Activated CD4-positive, alpha-beta T cell treated with anti-CD3 and anti-CD28 coated beads, Interleukin-2, amount 10 ng/mL, durations not matched to agents 24 days and 14 days (primary cell): ENCODE results near the gene MYCBP2. TPM values are rescaled to one million over a fixed set of nuclear protein-coding genes. Genes with fewer than 3 reads are reported as not detected.
"Not testable (repeated sequence)": the region's sequence is repeated elsewhere in the genome, so short reads cannot be mapped to it uniquely, and the experiment has no call there.

Experiments used
- DNase-seq: peaks from one replicate; pipeline ENCODE4 v3.0.0; 2022
- H3K27ac Mint-ChIP-seq: one replicate; pipeline ENCODE4 v1.8.0; 2022; ENCODE audit warnings: mild to moderate bottlenecking, mixed read lengths
- H3K27me3 Mint-ChIP-seq: one replicate; pipeline ENCODE4 v1.8.0; 2022; ENCODE audit warnings: mixed read lengths
- H3K36me3 Mint-ChIP-seq: one replicate; pipeline ENCODE4 v1.8.0; 2022; ENCODE audit warnings: low read depth, mild to moderate bottlenecking, mixed read lengths
- H3K4me1 Mint-ChIP-seq: one replicate; pipeline ENCODE4 v1.8.0; 2021; ENCODE audit warnings: mixed read lengths
- H3K4me3 Mint-ChIP-seq: one replicate; pipeline ENCODE4 v1.8.0; 2022; ENCODE audit warnings: mild to moderate bottlenecking, moderate library complexity, mixed read lengths
- H3K9me3 Mint-ChIP-seq: one replicate; pipeline ENCODE4 v1.8.0; 2021; ENCODE audit warnings: mixed read lengths
- intact Hi-C: fragments of 100-400 bp; cut with micrococcal nuclease; formaldehyde crosslinking; loops from one replicate; pipeline ENCODE4 v1.15.1; 2023
- total RNA-seq: library from RNA; stranded (reverse); gene quantifications from 2 replicates; pipeline ENCODE4 v1.2.3, GENCODE V29; 2022

Gene MYCBP2
- total RNA-seq, 1 donor from 2014 or later: 119 TPM

- H3K4me3 Mint-ChIP-seq: no peak overlapping the region
- H3K9me3 Mint-ChIP-seq: no peaks in the 10 kb centered on the region
- no peak for DNase-seq
- intact Hi-C loops: loop anchor here (5.0 kb wide), 1 partner anchor 34 kb away; no protein-coding TSS in a partner anchor
- peaks cover 53% of the 10 kb centered on the region for H3K36me3 Mint-ChIP-seq
- H3K4me1 Mint-ChIP-seq: peaks cover 4% of the 10 kb centered on the region
- H3K27ac Mint-ChIP-seq: peak overlapping the region; percentile 31
- no peaks in the 10 kb centered on the region for H3K27me3 Mint-ChIP-seq
Observed at GRCh38 chr13:77213644-77214043, 113.2 kb downstream of the MYCBP2 start.

- Mint-ChIP-seq H3K36me3 (peaks cover 48% of the 10 kb centered on the region), H3K4me3 (no peak overlapping the region), H3K27me3 (no peaks in the 10 kb centered on the region), H3K27ac (peak overlapping the region; percentile 65), H3K9me3 (peaks cover 5% of the 10 kb centered on the region), H3K4me1 (peaks cover 3% of the 10 kb centered on the region)
- no peak for DNase-seq
- intact Hi-C loops: no loop called here
Observed at GRCh38 chr13:77207943-77208342, 119.0 kb downstream of the MYCBP2 start.

GRCh38 chr13:77198995-77199394, 127.9 kb downstream of the MYCBP2 start:
- DNase-seq, H3K9me3 Mint-ChIP-seq, intact Hi-C loops, H3K27me3 Mint-ChIP-seq, H3K4me1 Mint-ChIP-seq, H3K4me3 Mint-ChIP-seq, H3K27ac Mint-ChIP-seq: not testable (repeated sequence)
- peaks cover 33% of the 10 kb centered on the region for H3K36me3 Mint-ChIP-seq

DNA sequence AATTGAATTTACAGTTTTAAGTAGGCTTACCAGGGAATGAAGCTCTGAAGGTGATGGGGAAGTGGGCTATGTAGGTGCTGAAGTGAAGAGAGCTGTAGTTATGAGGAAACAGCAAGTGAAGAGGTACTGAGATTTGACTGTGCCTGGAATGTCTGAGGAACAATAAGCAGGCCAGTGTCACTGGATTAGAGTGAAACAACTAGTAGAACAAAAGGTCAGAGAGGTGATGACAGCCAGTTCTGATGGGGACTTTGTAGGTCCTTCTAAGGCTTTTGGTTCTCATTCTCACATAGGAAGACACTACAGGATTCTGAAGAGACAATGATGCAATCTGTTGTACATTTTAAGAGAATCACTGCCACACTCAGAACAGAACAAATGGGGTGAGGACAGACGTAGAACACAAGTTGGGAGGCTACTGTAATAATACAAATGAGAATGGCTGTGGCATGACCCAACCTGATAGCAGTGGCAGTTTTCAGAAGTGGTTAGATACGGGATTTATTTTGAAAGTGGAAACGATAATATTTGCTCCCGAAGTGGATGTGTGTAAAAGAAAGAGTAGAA, 130.8 kb downstream of the MYCBP2 start:
- Mint-ChIP-seq H3K9me3 (no peaks in the 10 kb centered on the region), H3K4me3 (no peak overlapping the region), H3K4me1 (no peaks in the 10 kb centered on the region), H3K36me3 (peaks cover 28% of the 10 kb centered on the region), H3K27me3 (no peaks in the 10 kb centered on the region), H3K27ac (no peak overlapping the region)
- DNase-seq: no peak
- intact Hi-C loops: no loop called here

- Mint-ChIP-seq H3K4me3 (no peak overlapping the region), H3K36me3 (peaks cover 46% of the 10 kb centered on the region), H3K27me3 (no peaks in the 10 kb centered on the region), H3K4me1 (peaks cover 4% of the 10 kb centered on the region), H3K27ac (peak overlapping the region; percentile 20), H3K9me3 (peaks cover 5% of the 10 kb centered on the region)
- intact Hi-C loops: no loop called here
- no peak for DNase-seq
Observed at GRCh38 chr13:77190349-77190958, 136.4 kb downstream of the MYCBP2 start.

DNA sequence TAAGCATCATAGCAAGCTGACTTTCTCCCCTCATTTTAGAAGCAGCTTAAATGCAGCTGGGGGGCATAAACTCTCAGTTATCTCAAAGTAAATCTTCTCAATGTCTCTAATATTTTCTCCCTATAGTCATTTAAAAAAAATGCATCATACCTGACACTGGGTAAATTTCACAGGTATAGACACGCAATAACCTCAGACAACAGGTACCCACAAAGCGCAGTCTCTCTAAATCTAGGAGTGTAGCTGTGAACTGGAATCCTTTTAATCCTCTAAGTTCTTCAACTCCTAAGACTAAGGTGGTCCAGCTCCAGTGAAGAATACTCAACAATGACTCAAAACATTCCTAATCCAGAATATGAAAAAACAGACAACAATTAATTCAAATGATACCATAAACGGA, 141.2 kb downstream of the MYCBP2 start:
- H3K9me3 Mint-ChIP-seq: peaks cover 5% of the 10 kb centered on the region
- H3K27ac Mint-ChIP-seq: peak overlapping the region; percentile 34
- peaks cover 55% of the 10 kb centered on the region for H3K36me3 Mint-ChIP-seq
- no peaks in the 10 kb centered on the region for H3K27me3 Mint-ChIP-seq
- no peak overlapping the region for H3K4me3 Mint-ChIP-seq
- peaks cover 15% of the 10 kb centered on the region for H3K4me1 Mint-ChIP-seq
- intact Hi-C loops: loop anchor here (10.0 kb wide), 1 partner anchor 49 kb away; no protein-coding TSS in a partner anchor
- no peak for DNase-seq

DNA sequence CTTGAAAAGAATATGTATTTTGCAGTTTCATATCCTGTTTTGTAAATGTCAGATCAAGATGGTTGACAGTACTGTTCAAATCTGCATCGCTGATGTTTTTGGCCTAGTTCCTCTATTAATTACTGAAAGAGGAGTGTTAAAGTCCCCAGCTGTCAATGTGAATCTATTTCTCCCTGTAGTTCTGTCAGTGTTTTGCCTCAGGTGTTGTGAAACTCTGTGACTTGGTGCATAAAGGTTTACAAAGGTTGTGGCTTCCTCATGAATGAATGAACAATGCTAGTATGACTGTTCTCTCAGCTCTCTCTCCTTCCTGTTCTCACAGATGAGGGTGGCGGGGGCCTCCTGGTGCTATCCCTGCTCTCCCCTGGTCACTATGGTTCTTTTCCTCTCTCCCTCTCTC, 142.4 kb downstream of the MYCBP2 start:
- Mint-ChIP-seq H3K27me3 (no peaks in the 10 kb centered on the region), H3K4me1 (peaks cover 15% of the 10 kb centered on the region), H3K27ac (peak overlapping the region; percentile 76), H3K36me3 (peaks cover 58% of the 10 kb centered on the region), H3K4me3 (peak overlapping the region; percentile 21), H3K9me3 (peaks cover 5% of the 10 kb centered on the region)
- intact Hi-C loops: loop anchor here (1.0 to 10.0 kb wide), 4 partner anchors 50 to 293 kb away; no protein-coding TSS in a partner anchor
- DNase-seq: peak; percentile 70

DNA sequence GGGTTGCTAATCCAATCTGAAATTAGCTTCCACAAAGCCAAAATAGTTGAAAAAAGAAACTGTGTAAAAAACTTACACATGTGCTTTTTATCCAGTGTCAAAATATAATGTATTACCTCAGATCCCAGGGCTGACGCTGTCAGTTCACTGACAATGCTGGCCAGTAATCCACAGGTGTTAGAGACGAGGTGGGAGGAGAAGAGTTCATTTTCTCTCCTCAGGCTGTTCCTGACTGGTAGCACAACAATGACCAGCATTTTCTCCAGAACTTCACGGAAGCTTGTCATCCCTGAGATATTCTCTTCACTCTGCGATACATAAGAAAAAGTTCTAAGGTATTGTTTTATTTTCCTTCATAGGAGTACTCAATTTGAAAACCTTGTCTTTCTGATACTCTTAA, 146.9 kb downstream of the MYCBP2 start:
- H3K4me3 Mint-ChIP-seq: no peak overlapping the region
- no peak overlapping the region for H3K27ac Mint-ChIP-seq
- intact Hi-C loops: loop anchor here (5.0 to 10.0 kb wide), 2 partner anchors 55 to 297 kb away; no protein-coding TSS in a partner anchor
- no peak for DNase-seq
- H3K27me3 Mint-ChIP-seq: no peaks in the 10 kb centered on the region
- H3K4me1 Mint-ChIP-seq: peaks cover 11% of the 10 kb centered on the region
- peaks cover 63% of the 10 kb centered on the region for H3K36me3 Mint-ChIP-seq
- H3K9me3 Mint-ChIP-seq: no peaks in the 10 kb centered on the region

DNA sequence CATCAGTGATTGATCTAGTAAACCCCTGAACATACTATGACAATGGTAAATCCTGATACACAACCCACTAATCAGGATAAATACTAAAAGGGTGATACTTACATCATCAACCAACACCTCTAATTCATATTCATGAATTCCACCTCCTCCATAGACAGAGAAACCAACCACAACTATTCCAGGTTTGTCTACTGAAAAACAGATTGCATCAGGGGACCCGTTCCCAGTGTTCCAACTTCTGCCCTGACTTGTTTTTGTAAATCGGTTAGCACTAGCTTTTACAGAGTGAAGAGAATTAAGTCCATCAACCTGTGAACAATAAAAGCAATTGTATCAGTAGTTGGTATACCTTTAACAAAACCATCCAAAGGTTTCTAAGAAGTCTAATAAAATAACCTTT, 149.2 kb downstream of the MYCBP2 start:
- Mint-ChIP-seq H3K36me3 (peaks cover 60% of the 10 kb centered on the region), H3K9me3 (no peaks in the 10 kb centered on the region), H3K27me3 (no peaks in the 10 kb centered on the region), H3K4me1 (peaks cover 2% of the 10 kb centered on the region), H3K27ac (no peak overlapping the region), H3K4me3 (no peak overlapping the region)
- intact Hi-C loops: no loop called here
- DNase-seq: no peak

- no peak for DNase-seq
- no peaks in the 10 kb centered on the region for H3K27me3 Mint-ChIP-seq
- H3K4me3 Mint-ChIP-seq: no peak overlapping the region
- no peak overlapping the region for H3K27ac Mint-ChIP-seq
- H3K4me1 Mint-ChIP-seq: peaks cover 4% of the 10 kb centered on the region
- intact Hi-C loops: no loop called here
- H3K36me3 Mint-ChIP-seq: peaks cover 58% of the 10 kb centered on the region
- no peaks in the 10 kb centered on the region for H3K9me3 Mint-ChIP-seq
Observed at GRCh38 chr13:77176350-77176749, 150.5 kb downstream of the MYCBP2 start.

DNA sequence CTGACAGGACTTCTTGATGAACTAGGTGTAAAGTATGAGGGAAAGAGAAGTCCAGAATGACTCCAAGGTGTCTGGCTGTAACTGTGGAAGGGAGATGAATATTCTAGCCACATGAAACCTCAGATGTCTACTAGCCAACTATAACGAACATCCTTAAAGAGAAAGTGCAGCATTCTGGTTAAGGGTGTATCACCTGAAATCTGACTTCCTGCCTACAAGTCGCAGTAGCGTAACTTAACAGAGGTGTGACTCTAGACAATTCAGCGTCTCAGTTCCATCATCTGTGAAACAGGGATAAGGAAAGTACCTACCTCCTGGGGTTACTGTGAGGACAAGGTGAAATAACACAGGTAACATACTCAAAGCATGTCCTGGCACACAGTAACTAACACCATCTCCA, 154.2 kb downstream of the MYCBP2 start:
- DNase-seq: no peak
- intact Hi-C loops: no loop called here
- no peaks in the 10 kb centered on the region for H3K9me3 Mint-ChIP-seq
- no peak overlapping the region for H3K4me3 Mint-ChIP-seq
- H3K27me3 Mint-ChIP-seq: no peaks in the 10 kb centered on the region
- H3K27ac Mint-ChIP-seq: no peak overlapping the region
- peaks cover 45% of the 10 kb centered on the region for H3K36me3 Mint-ChIP-seq
- peaks cover 4% of the 10 kb centered on the region for H3K4me1 Mint-ChIP-seq

DNA sequence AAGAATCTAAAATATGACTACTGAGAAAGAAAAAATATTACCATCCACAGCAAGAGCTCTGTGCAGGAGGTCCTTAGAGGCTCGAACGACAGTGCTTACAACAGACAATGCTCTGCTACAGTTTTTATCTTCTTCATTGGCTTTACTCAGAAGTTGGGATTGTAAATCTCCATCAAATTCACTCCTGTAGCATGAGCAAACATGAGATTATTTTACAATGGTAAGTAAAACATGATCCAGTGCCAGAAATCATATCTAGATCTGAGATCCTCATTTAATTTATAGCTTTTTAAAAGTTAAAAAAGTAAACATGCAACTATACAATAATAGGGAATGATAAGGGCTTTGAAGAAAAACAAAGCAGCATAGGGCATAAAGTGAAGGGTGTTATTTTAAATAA, 155.4 kb downstream of the MYCBP2 start:
- peaks cover 4% of the 10 kb centered on the region for H3K4me1 Mint-ChIP-seq
- no peaks in the 10 kb centered on the region for H3K9me3 Mint-ChIP-seq
- H3K4me3 Mint-ChIP-seq: no peak overlapping the region
- H3K27ac Mint-ChIP-seq: no peak overlapping the region
- DNase-seq: no peak
- peaks cover 43% of the 10 kb centered on the region for H3K36me3 Mint-ChIP-seq
- intact Hi-C loops: no loop called here
- no peaks in the 10 kb centered on the region for H3K27me3 Mint-ChIP-seq

GRCh38 chr13:77168237-77168636, 158.7 kb downstream of the MYCBP2 start:
- intact Hi-C loops: no loop called here
- H3K9me3 Mint-ChIP-seq: no peaks in the 10 kb centered on the region
- peaks cover 56% of the 10 kb centered on the region for H3K36me3 Mint-ChIP-seq
- no peaks in the 10 kb centered on the region for H3K27me3 Mint-ChIP-seq
- no peak for DNase-seq
- no peak overlapping the region for H3K4me3 Mint-ChIP-seq
- peaks cover 4% of the 10 kb centered on the region for H3K4me1 Mint-ChIP-seq
- H3K27ac Mint-ChIP-seq: no peak overlapping the region

DNA sequence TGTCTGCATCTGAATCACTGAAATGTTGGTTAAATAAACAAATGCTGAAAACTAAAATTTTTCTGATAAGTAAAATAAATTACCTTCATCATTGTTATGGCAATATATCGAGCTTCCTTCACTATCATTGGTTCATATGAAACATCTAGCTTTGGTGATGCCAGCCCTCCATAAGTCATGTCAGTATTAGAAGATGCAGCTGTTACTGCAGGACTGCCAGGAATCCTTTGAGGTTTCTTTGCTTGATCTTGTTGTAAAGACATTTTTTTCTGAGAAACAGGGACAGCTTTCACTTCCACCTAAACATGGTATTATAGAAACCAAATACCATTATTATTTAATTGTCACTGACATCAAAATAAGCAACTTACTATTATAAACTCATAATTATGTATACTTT, 176.2 kb downstream of the MYCBP2 start:
- Mint-ChIP-seq H3K9me3 (no peaks in the 10 kb centered on the region), H3K36me3 (peaks cover 38% of the 10 kb centered on the region), H3K27ac (no peak overlapping the region), H3K4me3 (no peak overlapping the region), H3K4me1 (peaks cover 7% of the 10 kb centered on the region), H3K27me3 (no peaks in the 10 kb centered on the region)
- DNase-seq: no peak
- intact Hi-C loops: loop anchor here (10.0 kb wide), 1 partner anchor 1504 kb away; the partner anchor contains the start of gene OBI1
